Loucy (cell line): ENCODE results near the gene SMIM27.

Experiments used
- H2AFZ ChIP-seq: fragments of 200-600 bp; sonication (generic); 2 replicates; pipeline ENCODE4 v1.6.0; 2016; ENCODE audit warnings: antibody characterized with exemption, mild to moderate bottlenecking, low read length, moderate library complexity
- H3F3A ChIP-seq: fragments of 200-600 bp; 2 replicates; pipeline ENCODE4 v1.6.0; 2016; ENCODE audit warnings: antibody characterized with exemption, low read depth, mild to moderate bottlenecking
- H3K27me3 ChIP-seq: fragments of 200-600 bp; sonication (generic); 2 replicates; pipeline ENCODE4 v1.6.1; 2014; ENCODE audit warnings: low read length, mild to moderate bottlenecking; ENCODE audit not compliant: insufficient read depth, poor library complexity, severe bottlenecking
- H3K36me3 ChIP-seq: fragments of 200-600 bp; sonication (generic); 2 replicates; pipeline ENCODE4 v1.6.1; 2016; ENCODE audit warnings: low read length; ENCODE audit not compliant: insufficient read depth
- H3K4me1 ChIP-seq: fragments of 200-600 bp; sonication (generic); 2 replicates; pipeline ENCODE4 v1.5.1; 2014; ENCODE audit warnings: low read length, mild to moderate bottlenecking; ENCODE audit not compliant: insufficient read depth, poor library complexity, severe bottlenecking
- H3K4me2 ChIP-seq: fragments of 200-600 bp; sonication (generic); 2 replicates; pipeline ENCODE4 v1.6.0; 2014; ENCODE audit warnings: antibody characterized with exemption, low read length, low read depth, mild to moderate bottlenecking; ENCODE audit not compliant: poor library complexity, severe bottlenecking
- H3K4me3 ChIP-seq: fragments of 200-600 bp; sonication (generic); 2 replicates; pipeline ENCODE4 v1.5.1; 2014; ENCODE audit warnings: low read length, mild to moderate bottlenecking, mixed read lengths; ENCODE audit not compliant: poor library complexity, severe bottlenecking
- H3K79me2 ChIP-seq: fragments of 200-600 bp; sonication (generic); 2 replicates; pipeline ENCODE4 v1.6.1; 2014; ENCODE audit warnings: low read length; ENCODE audit not compliant: insufficient read depth
- H3K9ac ChIP-seq: fragments of 200-600 bp; sonication (generic); 2 replicates; pipeline ENCODE4 v1.6.0; 2014; ENCODE audit warnings: mild to moderate bottlenecking, low read depth, low read length, moderate library complexity; ENCODE audit not compliant: poor library complexity, severe bottlenecking
- H3K9me2 ChIP-seq: fragments of 200-600 bp; sonication (generic); replicated peaks from 2 replicates; pipeline ENCODE4 v1.6.1; 2016; ENCODE audit warnings: low read depth, low read length, mixed read lengths
- H3K9me3 ChIP-seq: fragments of 200-600 bp; sonication (generic); 2 replicates; pipeline ENCODE4 v1.6.1; 2014; ENCODE audit warnings: mild to moderate bottlenecking, antibody characterized with exemption, low read length, low read depth; ENCODE audit not compliant: insufficient read depth
- H4K20me1 ChIP-seq: fragments of 200-600 bp; sonication (generic); 2 replicates; pipeline ENCODE4 v1.6.0; 2014; ENCODE audit warnings: antibody characterized with exemption, low read length, mild to moderate bottlenecking; ENCODE audit not compliant: insufficient read depth, poor library complexity, severe bottlenecking
- EZH2phosphoT487 ChIP-seq: fragments of 200-600 bp; IDR thresholded peaks from 2 replicates; pipeline ENCODE4 v1.6.1; 2018; ENCODE audit warnings: antibody characterized with exemption, mild to moderate bottlenecking, moderate library complexity, borderline replicate concordance
- TF ChIP-seq, protein P1 (sequence below): fragments of 200-600 bp; sonication (generic); conservative IDR thresholded peaks from 2 replicates; pipeline ENCODE4 v1.5.1; 2014; ENCODE audit warnings: mild to moderate bottlenecking, antibody characterized with exemption, low read length

Gene SMIM27

DNA sequence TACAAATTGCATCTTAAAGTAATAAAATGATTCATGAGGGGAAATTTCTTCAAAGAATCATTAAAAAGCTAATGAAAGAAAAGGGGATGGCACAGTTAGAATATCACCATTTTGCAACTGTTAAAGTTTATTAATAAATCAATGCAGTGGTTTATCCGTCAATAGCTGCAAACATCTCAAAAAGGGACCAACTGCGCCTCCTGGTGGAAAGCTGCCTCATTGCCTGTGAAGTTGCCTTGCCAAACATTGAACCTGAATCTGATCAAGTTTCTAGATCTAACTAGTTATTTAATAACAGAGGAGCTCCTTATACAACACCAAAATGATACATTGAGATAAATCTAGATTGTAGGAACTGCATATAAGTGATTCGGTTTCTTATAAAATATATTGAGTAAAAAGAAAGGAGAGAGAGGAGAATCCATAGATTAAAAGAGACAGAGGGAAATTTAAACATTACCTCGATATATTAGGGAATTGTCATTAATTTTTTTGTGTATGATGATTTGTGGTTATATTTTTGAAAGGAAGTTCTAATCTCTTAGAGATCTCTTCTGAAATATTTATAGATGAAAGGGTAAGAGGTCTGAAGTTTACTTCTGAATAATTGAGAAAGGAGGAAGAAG, 27.7 kb downstream of the SMIM27 start:
- no peaks in the 10 kb centered on the region for H4K20me1 ChIP-seq
- H3K27me3 ChIP-seq, result no peaks in the 10 kb centered on the region
- TF ChIP-seq, protein P1, sequence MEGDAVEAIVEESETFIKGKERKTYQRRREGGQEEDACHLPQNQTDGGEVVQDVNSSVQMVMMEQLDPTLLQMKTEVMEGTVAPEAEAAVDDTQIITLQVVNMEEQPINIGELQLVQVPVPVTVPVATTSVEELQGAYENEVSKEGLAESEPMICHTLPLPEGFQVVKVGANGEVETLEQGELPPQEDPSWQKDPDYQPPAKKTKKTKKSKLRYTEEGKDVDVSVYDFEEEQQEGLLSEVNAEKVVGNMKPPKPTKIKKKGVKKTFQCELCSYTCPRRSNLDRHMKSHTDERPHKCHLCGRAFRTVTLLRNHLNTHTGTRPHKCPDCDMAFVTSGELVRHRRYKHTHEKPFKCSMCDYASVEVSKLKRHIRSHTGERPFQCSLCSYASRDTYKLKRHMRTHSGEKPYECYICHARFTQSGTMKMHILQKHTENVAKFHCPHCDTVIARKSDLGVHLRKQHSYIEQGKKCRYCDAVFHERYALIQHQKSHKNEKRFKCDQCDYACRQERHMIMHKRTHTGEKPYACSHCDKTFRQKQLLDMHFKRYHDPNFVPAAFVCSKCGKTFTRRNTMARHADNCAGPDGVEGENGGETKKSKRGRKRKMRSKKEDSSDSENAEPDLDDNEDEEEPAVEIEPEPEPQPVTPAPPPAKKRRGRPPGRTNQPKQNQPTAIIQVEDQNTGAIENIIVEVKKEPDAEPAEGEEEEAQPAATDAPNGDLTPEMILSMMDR, result peak; percentile 98
- TF ChIP-seq EZH2phosphoT487, result no peak
- H3K9me2 ChIP-seq, result no peaks in the 10 kb centered on the region
- H3F3A ChIP-seq, result 0 out of 2 replicates have a peak, but pooled peaks cover 3% of the 10 kb centered on the region
- H3K4me2 ChIP-seq, result no peak overlapping the region
- H2AFZ ChIP-seq, result no peak overlapping the region; the same call in 1 of the 2 replicates
- no peaks in the 10 kb centered on the region for H3K9me3 ChIP-seq
- H3K4me3 ChIP-seq, result no peak overlapping the region
- peaks cover 6% of the 10 kb centered on the region for H3K4me1 ChIP-seq
- no peak overlapping the region for H3K9ac ChIP-seq
- no peaks in the 10 kb centered on the region for H3K36me3 ChIP-seq
- no peaks in the 10 kb centered on the region for H3K79me2 ChIP-seq

DNA sequence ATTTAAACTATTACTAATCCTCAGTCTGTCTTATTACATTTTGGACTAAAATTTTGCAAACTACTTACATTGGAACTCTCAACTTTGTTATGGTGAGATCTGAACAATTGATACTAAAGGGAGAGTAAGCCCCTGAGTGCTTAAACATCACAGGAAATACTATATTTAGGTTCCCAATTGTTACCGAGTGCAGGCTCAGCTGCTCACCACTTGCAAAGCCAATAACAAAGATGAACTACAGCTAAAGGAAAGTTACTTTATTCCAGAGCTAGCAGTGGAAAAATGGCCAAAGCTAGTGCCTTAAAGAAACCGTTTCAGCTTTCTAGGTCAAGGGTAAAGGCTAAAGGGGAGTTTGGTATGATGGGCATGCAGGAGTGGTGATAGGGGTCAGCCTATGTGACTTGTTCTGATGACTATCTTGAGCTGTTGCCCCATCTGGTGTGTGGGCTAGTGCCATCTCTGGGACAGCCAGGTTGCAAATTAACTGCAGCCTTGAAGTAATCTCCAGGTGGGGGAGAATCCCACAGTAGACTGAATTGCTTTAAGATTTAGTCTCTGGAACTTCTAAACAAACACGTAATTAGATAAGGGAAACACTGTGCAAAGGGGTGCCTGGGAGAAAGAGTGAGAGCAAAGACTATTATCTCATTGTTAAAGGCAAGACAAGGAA, 28.6 kb downstream of the SMIM27 start:
- H3K9me2 ChIP-seq, result no peaks in the 10 kb centered on the region
- peaks cover 6% of the 10 kb centered on the region for H3K4me1 ChIP-seq
- no peaks in the 10 kb centered on the region for H3K27me3 ChIP-seq
- no peak overlapping the region for H3K4me3 ChIP-seq
- no peaks in the 10 kb centered on the region for H3K79me2 ChIP-seq
- H3K9ac ChIP-seq, result no peak overlapping the region
- H3K9me3 ChIP-seq, result no peaks in the 10 kb centered on the region
- 0 out of 2 replicates have a peak, but pooled peaks cover 3% of the 10 kb centered on the region for H3F3A ChIP-seq
- TF ChIP-seq, protein P1, result no peak
- no peak for TF ChIP-seq EZH2phosphoT487
- H3K4me2 ChIP-seq, result peak overlapping the region; percentile 39
- H3K36me3 ChIP-seq, result no peaks in the 10 kb centered on the region
- no peaks in the 10 kb centered on the region for H4K20me1 ChIP-seq
- H2AFZ ChIP-seq, result peak overlapping the region; percentile 58

DNA sequence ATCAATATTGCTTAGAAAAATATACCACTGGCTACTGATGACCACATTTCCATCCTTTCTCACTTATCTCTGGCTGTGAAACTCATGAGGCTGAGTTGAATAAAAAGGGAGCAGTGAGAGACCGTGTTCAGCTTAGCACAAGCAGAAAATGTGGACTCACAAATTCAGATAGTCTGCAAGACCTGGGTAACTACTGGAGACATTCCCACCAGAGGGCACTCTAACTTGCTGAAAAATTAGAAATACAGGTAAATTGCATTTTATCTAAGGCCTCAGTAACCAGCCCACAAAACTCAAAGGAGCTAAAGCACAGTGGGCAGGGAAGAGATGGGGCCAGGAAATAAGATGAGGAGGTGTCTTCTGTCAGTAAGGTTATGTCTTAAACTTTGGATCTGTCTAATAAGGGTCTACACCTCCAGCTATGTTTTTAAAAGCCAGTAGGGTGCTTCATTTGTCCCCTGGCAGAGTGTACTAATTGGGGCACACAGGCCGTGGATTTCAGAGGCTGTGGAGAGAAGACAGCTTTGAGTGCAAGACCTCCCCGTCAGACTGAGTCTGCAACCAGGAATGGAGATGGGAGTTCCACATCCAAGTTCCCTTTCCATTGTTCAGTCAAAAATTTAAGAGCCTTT, 29.5 kb downstream of the SMIM27 start:
- H3K4me2 ChIP-seq, result peak overlapping the region; percentile 39
- no peaks in the 10 kb centered on the region for H3K9me2 ChIP-seq

More for the DNA sequence above, 29.5 kb downstream of the SMIM27 start:
- no peak overlapping the region for H3K4me3 ChIP-seq
- H3K9me3 ChIP-seq, result no peaks in the 10 kb centered on the region
- no peak overlapping the region for H3K9ac ChIP-seq
- H3K4me1 ChIP-seq, result peaks cover 6% of the 10 kb centered on the region
- H2AFZ ChIP-seq, result peak overlapping the region; percentile 58
- H3K27me3 ChIP-seq, result no peaks in the 10 kb centered on the region
- H3F3A ChIP-seq, result 0 out of 2 replicates have a peak, but pooled peaks cover 3% of the 10 kb centered on the region
- H4K20me1 ChIP-seq, result no peaks in the 10 kb centered on the region
- no peak for TF ChIP-seq EZH2phosphoT487
- TF ChIP-seq, protein P1, result peak; percentile 78
- H3K36me3 ChIP-seq, result no peaks in the 10 kb centered on the region
- H3K79me2 ChIP-seq, result no peaks in the 10 kb centered on the region
